ENCODE results near the gene MYO16. TPM values are rescaled to one million over a fixed set of nuclear protein-coding genes. Genes with fewer than 3 reads are reported as not detected.
"Not testable (repeated sequence)": the region's sequence is repeated elsewhere in the genome, so short reads cannot be mapped to it uniquely, and the experiment has no call there.

The MYO16 gene
- polyA plus RNA-seq, 1 donor from 2014 or later, result 2.5 TPM

GRCh38 chr13:108781312-108781711 lies 151.9 kb downstream of the MYO16 start:
- no peaks in the 10 kb centered on the region for H3K36me3 ChIP-seq (ENCODE audit: insufficient read depth, low read length)
- no peak overlapping the region for H3K4me2 ChIP-seq (ENCODE audit: low read length)
- H3K4me3 ChIP-seq (ENCODE audit: low read length), result no peak overlapping the region
- TF ChIP-seq SMC3 (conservative IDR thresholded peaks at IDR 0.05; ENCODE audit: poor library complexity) (no peak), MXI1 (conservative IDR thresholded peaks at IDR 0.05; ENCODE audit: poor library complexity, severe bottlenecking) (no peak), EP300 (conservative IDR thresholded peaks at IDR 0.05; ENCODE audit: poor library complexity, severe bottlenecking) (no peak), EZH2 (IDR thresholded peaks at IDR 0.05; ENCODE audit: borderline replicate concordance, insufficient read depth, low read length, poor library complexity, severe bottlenecking) (no peak), POLR2AphosphoS5 (IDR thresholded peaks at IDR 0.05) (no peak), TAF1 (IDR thresholded peaks at IDR 0.05; ENCODE audit: low read depth) (no peak), CTCF (IDR thresholded peaks at IDR 0.05; ENCODE audit: poor library complexity, severe bottlenecking) (no peak), RAD21 (conservative IDR thresholded peaks at IDR 0.05) (no peak)
- TF ChIP-seq, protein P1, sequence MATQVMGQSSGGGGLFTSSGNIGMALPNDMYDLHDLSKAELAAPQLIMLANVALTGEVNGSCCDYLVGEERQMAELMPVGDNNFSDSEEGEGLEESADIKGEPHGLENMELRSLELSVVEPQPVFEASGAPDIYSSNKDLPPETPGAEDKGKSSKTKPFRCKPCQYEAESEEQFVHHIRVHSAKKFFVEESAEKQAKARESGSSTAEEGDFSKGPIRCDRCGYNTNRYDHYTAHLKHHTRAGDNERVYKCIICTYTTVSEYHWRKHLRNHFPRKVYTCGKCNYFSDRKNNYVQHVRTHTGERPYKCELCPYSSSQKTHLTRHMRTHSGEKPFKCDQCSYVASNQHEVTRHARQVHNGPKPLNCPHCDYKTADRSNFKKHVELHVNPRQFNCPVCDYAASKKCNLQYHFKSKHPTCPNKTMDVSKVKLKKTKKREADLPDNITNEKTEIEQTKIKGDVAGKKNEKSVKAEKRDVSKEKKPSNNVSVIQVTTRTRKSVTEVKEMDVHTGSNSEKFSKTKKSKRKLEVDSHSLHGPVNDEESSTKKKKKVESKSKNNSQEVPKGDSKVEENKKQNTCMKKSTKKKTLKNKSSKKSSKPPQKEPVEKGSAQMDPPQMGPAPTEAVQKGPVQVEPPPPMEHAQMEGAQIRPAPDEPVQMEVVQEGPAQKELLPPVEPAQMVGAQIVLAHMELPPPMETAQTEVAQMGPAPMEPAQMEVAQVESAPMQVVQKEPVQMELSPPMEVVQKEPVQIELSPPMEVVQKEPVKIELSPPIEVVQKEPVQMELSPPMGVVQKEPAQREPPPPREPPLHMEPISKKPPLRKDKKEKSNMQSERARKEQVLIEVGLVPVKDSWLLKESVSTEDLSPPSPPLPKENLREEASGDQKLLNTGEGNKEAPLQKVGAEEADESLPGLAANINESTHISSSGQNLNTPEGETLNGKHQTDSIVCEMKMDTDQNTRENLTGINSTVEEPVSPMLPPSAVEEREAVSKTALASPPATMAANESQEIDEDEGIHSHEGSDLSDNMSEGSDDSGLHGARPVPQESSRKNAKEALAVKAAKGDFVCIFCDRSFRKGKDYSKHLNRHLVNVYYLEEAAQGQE (IDR thresholded peaks at IDR 0.05; ENCODE audit: borderline replicate concordance), result no peak
- no peaks in the 10 kb centered on the region for H3K27me3 ChIP-seq (ENCODE audit: insufficient read depth, low read depth, low read length)
- no peaks in the 10 kb centered on the region for H3K79me2 ChIP-seq (replicated peaks; ENCODE audit: insufficient read depth, low read length)
- no peaks in the 10 kb centered on the region for H3K9me2 ChIP-seq (ENCODE audit: insufficient read depth, low read length)
- no peaks in the 10 kb centered on the region for H3K9me3 ChIP-seq (ENCODE audit: low read length)
- H2AFZ ChIP-seq (ENCODE audit: low read depth, low read length), result no peak overlapping the region
- no peak overlapping the region for H3K9ac ChIP-seq (ENCODE audit: low read length)
- H3K27ac ChIP-seq (ENCODE audit: low read length), result no peak overlapping the region
- H3F3A ChIP-seq (ENCODE audit: insufficient read depth, low read length, poor library complexity, severe bottlenecking), result no peaks in the 10 kb centered on the region
- no peaks in the 10 kb centered on the region for H4K20me1 ChIP-seq (ENCODE audit: insufficient read depth)

GRCh38 chr13:108782480-108782879 lies 153.1 kb downstream of the MYO16 start:
- not testable (repeated sequence) for H3K27ac ChIP-seq (ENCODE audit: low read length); H3F3A ChIP-seq (ENCODE audit: insufficient read depth, low read length, poor library complexity, severe bottlenecking); H3K4me3 ChIP-seq (ENCODE audit: low read length); H3K27me3 ChIP-seq (ENCODE audit: insufficient read depth, low read depth, low read length); H3K4me2 ChIP-seq (ENCODE audit: low read length); H3K79me2 ChIP-seq (replicated peaks; ENCODE audit: insufficient read depth, low read length); H3K36me3 ChIP-seq (ENCODE audit: insufficient read depth, low read length); H3K9me3 ChIP-seq (ENCODE audit: low read length); H3K9me2 ChIP-seq (ENCODE audit: insufficient read depth, low read length); H3K9ac ChIP-seq (ENCODE audit: low read length); H4K20me1 ChIP-seq (ENCODE audit: insufficient read depth); H2AFZ ChIP-seq (ENCODE audit: low read depth, low read length)

DNA sequence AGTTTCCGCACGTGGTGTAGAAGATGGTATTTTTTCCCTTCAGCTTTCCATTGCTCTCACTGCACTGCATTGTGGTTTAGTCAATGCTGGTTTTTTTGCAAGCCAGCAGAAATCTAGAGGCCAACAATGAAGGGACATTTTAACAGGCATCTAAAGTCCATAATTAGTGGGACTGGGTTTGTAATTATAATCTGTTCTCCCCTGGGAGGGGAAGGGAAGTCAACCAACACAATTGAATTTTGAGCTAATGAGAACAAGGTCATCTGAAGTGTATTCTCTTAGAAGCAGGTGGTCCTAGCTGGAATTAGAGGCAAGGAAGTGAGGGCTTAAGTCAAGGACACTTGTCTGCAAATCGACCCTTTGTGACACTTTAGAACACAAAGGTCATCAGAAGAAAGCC lies 156.4 kb downstream of the MYO16 start:
- Histone ChIP-seq H3K27ac (ENCODE audit: low read length) (no peak overlapping the region), H3K9me2 (ENCODE audit: insufficient read depth, low read length) (no peaks in the 10 kb centered on the region), H3K9ac (ENCODE audit: low read length) (no peak overlapping the region), H3K9me3 (ENCODE audit: low read length) (no peaks in the 10 kb centered on the region), H3F3A (ENCODE audit: insufficient read depth, low read length, poor library complexity, severe bottlenecking) (no peaks in the 10 kb centered on the region), H3K36me3 (ENCODE audit: insufficient read depth, low read length) (no peaks in the 10 kb centered on the region), H3K4me3 (ENCODE audit: low read length) (no peak overlapping the region), H2AFZ (ENCODE audit: low read depth, low read length) (no peak overlapping the region), H3K79me2 (replicated peaks; ENCODE audit: insufficient read depth, low read length) (no peaks in the 10 kb centered on the region), H4K20me1 (ENCODE audit: insufficient read depth) (no peaks in the 10 kb centered on the region), H3K4me2 (ENCODE audit: low read length) (no peak overlapping the region), H3K27me3 (ENCODE audit: insufficient read depth, low read depth, low read length) (no peaks in the 10 kb centered on the region)
- TF ChIP-seq TAF1 (IDR thresholded peaks at IDR 0.05; ENCODE audit: low read depth) (no peak), RAD21 (conservative IDR thresholded peaks at IDR 0.05) (no peak), POLR2AphosphoS5 (IDR thresholded peaks at IDR 0.05) (no peak), MXI1 (conservative IDR thresholded peaks at IDR 0.05; ENCODE audit: poor library complexity, severe bottlenecking) (no peak), CTCF (IDR thresholded peaks at IDR 0.05; ENCODE audit: poor library complexity, severe bottlenecking) (no peak)
- TF ChIP-seq, protein P1 (IDR thresholded peaks at IDR 0.05; ENCODE audit: borderline replicate concordance), result no peak

All from neural cell (in vitro differentiated cells).